HG03025 (cell line): ENCODE measurements around the gene ANXA2.
"Not testable (repeated sequence)": the region's sequence is repeated elsewhere in the genome, so short reads cannot be mapped to it uniquely, and the experiment has no call there.

Experiments
- ATAC-seq: cut with Tn5 transposase; IDR thresholded peaks from one replicate; pipeline ENCODE4 v1.9.1; 2021; ENCODE audit warnings: mild to moderate bottlenecking, moderate library complexity; ENCODE audit not compliant: unreplicated experiment, low FRiP score

ANXA2 gene

DNA sequence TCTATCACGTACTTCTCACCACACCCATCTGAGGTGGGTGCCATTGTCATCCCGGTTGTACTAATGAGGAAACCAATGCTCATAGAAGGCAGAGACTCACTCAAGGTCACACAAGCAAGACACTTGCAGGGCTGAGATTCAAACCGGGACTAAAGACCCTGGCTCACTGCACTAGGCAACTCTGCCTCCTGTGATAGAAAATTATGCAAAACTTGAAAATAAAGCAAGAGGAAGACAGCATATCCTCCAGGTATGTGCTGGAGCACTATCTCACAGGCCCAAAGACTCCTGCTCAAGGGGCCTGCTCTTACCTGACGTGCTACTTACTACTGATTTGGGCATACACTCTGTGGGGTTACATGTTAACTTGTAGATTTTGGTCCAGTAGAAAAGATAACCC, 25.6 kb downstream of the ANXA2 start:
- no peak for ATAC-seq

DNA sequence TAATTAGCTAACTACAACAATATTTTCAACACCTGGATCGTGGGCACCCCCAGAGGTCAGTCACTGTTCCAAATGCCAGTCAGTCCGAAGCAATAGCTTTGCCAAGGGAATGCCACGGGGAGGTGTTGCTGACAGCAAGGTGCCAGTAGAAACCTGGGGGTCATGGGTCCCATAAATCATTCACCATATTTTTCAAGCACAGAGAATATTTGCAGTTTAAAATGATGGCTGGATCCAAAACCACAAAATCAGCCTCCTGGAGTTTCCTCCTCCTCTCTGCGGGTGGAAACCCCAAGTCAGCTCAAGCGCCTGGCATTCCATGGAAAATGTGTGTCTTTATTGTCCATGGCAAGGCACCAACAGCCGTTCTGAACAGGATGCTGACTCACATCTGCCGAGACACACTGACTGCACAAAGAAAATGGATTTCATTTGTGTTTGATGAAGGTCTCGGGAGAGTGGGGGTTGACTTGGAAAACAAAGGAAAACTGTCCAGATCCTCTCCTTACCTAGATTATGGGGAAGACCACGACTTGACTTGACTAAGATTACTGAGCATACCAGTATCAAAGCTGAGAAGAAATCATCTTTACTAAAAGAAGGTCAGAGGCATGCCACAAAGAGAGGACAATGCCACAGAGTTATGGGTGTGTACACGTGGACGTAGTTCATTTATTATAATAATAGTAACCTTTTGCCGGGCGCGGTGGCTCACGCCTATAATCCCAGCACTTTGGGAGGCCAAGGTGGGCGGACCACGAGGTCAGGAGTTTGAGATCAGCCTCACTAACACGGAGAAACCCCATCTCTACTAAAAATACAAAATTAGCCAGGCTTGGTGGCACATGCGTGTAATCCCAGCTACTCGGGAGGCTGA, 26.4 kb downstream of the ANXA2 start:
- no peak for ATAC-seq

DNA sequence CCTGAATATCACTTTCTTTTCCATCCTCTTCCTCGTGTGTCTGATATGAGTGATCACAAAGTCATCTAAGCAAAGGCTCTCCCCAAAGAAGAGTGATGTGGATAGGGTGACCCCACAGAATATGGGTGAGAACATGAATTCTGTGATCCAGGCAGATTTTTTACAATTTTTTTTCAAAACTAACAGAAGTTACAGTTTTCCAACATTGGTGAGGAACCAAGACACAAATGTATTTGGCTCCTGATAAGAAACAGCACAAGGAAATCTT, 27.0 kb downstream of the ANXA2 start:
- ATAC-seq = no peak

DNA sequence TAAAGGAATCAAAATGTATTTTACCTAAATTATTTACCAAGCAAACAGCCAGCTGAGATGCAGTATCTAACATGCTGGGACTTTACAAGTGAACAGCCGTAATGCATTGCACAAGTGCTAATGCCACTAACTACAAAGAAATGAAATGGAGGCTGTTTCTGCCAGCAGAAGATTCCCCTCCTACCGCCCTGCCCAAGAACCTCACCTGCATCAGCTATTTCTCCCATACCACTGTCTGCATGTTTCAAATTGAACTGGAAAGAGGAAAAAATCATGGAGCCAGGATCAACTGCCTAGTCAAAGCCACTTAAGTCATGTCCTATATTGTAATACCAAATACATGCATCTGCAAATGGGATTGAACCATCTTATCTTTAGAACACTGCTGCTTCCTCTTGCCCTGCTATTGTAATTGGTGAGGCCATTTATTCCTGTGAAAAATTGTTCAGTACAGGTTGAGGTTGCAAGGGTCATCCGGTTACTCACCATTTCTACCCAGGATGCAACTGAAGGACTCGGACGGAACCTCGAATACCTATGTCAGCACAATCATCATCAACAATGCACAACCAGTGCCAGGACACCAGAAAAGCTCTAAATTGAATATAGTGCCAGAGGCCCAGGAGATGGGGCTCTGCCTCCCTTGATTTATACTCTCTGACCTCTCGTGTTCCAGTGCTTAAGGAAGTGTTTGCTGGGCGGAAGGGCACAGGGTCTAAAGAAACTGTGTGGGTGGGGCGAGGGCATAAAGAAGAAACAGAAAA, 27.5 kb downstream of the ANXA2 start:
- no peak for ATAC-seq

DNA sequence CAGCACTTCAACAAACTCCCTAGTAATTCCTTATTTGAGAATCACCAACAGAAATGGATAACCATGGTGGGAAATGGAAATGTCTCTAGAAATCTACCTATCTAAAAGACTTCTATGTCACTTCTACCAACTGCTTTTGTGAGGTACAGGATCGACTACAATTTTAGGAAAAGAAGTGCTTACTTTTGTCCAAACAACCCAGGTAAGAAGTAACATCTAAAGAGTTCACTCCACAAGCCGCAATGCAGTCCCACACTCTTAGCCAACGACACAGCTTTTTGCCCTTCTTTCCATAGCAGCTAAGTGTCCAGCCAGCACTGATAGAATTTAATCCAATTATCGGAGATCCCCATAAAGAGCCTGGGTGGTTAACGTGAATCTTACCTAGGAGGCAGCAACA, 28.1 kb downstream of the ANXA2 start:
- no peak for ATAC-seq

DNA sequence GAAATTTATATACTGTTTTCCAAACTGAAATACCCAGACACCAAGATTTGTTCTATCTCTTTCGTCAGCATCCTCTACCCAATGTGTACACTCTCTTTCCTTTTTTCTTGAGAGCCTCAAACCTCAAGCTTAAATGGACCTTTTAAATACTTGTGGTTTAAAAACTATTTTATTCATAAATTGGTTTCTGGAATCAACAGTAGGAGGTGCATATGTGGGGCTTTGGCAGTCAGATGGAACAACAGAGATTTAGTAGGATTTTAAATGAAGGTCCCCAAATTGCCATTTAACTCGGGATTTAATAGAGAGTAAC, 33.2 kb downstream of the ANXA2 start:
- ATAC-seq = no peak

DNA sequence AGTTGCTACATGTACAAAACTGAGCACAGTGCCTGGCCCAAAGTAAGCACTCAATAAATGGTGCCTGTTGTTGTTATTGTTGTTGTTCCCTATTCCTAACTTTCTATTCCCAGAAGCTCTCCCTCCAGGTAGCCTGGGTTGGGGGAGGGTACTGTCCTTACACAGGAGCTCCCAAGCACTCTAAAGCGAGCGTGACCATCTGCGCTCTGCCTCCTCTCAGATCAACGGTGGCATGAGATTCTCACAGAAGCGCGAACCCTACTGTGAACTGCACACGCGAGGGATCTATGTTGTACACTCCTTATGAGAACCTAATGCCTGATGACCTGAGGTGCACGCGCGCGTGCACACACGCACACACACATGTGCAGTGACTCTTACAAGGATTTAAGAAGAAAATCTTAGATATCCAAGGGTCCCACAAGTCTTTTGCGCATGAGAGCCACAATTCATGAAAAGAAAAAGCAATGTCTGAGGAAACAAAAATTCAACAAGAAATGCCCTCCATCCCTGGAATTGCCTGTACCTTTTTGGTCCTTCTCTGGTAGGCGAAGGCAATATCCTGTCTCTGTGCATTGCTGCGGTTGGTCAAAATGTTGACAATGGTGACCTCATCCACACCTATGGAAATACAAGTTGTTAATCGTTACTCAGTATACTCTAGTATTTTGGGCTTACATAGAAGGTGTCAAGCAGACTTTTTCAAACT, 33.7 kb downstream of the ANXA2 start:
- no peak for ATAC-seq

DNA sequence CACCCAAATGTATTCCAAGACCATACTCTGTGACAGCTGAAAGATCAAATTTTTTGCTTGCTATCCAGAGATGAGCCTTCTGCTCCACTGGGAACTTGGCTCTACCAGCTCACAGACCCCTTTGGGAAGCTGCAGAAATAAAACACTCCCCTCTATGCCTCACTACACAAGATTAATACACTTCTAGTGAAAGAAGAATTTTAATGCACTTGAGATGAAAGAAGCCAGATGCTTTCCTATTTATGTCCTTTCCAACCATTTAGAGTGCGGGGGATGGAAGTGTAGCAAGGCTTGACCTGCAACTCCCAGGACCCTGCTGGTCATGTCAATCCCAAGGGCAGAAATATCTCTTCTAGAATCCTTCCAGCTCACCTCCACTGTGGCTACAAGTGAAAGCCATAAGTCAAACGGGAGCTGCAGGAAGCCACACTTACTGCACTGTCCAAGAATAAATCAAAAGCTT, 34.7 kb downstream of the ANXA2 start:
- ATAC-seq = no peak

DNA sequence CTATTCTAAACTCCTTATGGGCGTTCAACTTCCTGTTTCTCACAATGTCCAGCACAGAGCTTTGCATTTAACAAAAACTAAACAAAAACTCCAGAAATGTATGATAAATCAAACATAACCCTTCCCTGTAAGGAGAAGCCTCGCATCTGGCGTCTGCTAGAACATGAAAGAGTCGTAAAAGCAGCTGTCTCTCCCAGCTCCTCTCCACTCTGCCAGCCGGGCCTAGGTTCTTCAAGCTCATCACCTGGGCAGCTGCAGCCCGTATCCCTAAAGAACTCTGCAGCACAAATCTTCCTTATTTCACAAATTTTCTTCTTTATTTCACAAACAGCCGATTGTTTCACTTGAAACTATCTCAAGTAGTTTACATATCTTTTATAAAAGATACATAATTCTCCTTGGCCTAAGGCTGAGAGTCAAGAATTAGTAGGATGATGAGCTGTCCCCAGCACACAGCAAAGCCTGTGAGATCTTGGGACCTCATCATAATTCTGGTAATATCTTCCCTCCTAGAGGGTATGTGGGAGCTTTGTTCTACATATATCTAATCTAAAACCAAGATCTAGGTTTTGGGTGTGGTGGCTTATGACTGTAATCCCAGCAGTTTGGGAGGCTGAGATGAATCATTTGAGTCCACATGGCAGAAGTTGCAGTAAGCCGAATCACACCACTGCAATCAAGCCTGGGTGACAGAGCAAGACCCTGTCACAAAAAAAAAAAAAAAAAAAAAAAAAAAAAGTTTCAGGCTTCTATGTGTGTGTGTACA, 35.3 kb downstream of the ANXA2 start:
- ATAC-seq = no peak

DNA sequence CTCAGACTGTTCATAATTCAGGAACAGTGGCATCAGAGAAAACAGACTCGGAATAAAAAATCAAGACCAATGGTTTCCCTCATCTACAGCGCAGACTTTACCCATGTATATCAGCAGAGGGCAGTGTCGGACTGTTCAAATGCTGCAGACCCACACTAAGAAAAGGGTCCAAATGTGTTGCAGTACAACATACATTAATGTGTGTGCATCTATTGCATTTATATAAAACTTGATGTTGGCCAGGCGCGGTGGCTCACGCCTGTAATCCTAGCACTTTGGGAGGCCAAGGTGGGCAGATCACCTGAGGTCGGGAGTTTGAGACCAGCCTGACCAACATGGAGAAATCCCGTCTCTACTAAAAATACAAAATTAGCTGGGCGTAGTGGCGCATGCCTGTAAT, 38.0 kb downstream of the ANXA2 start:
- not testable (repeated sequence) for ATAC-seq

DNA sequence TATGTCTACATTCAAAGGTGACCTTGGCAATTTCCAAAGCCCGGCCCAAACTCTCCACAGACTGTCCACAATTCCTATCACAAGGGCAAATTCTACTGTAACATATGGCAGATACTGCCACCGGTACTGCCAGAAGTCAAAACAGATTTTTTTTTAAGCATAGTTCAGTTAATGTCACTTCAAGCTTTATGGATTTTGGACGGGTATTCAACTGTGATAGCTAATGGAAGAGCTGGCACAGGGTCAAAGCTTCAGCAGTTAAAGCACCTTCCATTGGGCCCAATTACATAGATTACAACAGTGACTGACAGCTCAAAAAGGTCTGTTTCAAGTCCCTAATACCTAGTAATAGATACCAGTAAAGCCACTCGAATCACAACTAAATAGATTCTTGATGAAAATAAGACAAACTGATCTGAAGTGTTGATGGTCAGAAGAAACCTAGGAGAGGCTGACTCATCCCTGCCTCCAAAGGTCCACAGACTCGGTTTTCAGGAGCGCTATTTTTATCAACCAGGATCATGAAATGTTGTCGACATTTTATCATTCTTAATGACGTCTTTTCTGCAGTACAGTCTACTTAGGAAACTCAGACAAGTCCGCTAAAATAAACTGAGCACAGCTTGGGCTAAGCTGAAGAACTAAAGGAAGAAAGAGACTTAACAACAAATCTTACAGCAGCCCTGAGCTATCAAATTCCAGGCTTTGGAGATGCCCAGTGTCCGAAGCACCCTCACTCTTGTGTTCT, 38.7 kb downstream of the ANXA2 start:
- ATAC-seq = no peak

DNA sequence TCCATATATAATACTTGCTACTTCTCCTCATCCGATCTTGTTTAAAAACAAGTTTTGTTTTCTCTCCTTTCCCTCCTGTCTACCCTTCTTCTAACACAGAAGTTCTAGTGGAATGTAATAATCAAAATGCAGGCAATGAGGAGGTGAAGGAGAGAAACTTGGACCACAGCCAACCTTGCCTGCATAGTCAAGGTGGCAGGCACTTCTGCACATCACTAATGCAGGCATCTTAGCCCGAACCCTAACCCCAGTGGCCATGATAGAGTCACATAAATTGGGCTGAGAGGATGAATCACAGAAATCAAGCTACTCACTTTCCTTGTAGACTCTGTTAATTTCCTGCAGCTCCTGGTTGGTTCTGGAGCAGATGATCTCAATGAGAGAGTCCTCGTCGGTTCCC, 41.0 kb downstream of the ANXA2 start:
- no peak for ATAC-seq

DNA sequence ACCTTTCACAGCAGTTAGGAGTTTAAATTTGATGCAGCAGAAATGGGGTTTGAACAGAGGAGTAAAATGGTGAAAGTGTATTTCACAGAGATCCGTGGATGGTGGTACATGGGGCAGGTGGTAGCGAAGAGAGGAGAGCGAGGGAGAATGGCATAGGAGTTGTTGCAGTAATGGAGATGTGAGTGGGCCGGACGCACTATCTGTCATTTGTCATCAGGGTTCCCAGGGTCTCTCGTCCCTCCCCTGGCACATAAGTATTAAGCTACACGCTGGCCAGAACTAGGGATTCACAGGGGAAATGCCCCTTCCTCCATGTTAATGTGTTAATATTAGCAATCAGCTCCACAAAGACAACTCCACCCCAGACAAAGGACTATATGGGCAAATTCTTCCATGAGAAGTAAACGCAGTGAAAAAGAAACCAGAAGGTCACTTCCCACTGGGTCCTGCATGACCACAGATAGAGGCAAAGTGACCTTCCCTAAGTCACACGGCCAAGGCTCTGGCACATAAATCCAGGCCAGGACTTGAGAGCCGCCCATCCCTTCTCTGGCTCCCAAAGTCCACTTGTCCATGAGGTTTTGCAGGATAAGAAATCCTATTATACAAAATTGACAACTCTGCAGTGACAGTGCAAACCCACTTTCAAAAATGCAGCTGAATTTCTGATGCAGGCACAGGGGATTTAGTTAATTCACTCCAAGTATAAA, 42.5 kb downstream of the ANXA2 start:
- ATAC-seq = no peak

DNA sequence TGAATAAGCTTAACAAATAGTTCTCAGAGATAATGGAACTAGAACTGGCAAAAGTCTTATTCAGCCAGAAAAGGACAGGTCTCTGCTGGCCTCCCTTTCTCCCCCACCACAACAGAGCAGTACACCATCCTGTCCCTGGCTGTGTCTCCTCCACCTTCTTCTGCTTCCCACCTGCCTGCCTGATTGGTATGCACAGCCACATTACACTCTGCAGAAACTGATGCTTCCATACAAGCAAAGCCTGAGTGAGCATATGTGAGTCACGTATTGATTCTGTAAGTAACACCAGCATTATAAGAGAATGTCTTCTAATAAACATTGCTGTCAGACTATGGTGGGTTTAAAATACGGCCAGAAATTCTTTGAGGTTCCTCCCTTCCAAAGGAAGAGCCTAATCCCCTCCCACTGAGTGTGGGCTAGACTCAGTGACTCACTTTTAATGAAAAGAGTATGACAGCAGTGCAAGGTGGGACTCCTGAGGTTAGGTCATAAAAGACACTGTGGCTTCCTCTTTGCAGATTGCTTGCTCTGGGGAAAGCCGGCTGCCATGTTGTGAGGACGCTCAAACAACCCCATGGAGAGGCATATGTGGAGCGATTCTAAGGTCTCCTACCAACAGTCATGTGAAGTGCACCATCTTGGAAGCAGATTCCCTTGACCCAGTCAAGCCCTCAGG, 44.4 kb downstream of the ANXA2 start:
- ATAC-seq = no peak

DNA sequence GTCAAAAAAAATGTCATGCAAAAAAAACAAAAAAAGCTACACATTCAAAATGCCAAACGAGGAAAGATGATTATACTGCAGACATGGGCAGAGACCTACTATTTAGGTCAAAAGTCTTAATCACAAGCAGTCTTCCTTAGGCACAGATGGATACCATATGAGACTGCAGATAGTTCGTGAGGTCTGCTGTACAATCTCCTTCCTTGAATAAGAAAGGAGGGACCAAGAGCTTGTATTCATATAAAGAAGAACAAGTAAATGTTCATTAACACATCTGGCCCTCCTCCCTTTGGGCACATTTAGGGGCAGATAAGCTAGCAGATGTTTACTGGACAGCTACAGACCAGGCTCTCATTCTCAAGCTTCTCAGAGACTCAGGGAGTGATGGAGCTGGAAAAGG, 45.3 kb downstream of the ANXA2 start:
- no peak for ATAC-seq

DNA sequence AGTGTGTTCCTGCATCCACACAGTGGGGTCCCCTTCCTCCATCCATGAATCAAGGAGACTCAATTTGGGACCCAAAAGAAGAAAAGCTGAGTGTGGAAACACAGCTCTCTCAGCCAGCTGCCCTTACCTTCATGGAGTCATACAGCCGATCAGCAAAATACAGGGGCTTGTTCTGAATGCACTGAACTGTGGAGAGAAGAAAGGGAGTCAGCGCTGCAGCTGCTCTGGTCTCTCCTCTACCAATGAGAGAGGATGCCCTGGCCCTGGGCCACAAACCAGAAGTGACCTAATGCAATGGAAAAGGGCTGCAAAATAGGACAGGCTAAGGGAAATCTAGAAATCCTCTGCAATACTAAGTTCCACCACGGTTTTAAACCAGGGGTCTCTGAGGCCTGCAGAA, 46.7 kb downstream of the ANXA2 start:
- ATAC-seq = no peak

DNA sequence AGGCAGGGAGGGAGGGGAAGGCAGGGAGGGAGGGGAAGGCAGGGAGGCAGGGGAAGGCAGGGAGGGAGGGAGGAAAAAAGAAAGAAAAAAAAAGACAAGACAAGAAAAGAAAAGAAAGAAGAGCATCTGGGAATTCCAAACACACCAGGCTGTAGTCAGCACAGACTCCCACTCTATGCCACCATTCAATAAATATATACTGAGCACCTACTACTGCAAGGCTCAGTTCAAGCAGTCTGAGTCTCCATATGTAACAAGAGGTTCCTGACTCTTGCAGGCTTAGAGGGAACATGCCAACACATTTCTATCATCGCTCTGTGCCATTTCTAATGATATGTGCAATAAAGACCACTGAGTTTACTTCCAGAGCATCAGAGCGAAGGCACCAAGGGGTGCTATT, 47.7 kb downstream of the ANXA2 start:
- no peak for ATAC-seq

DNA sequence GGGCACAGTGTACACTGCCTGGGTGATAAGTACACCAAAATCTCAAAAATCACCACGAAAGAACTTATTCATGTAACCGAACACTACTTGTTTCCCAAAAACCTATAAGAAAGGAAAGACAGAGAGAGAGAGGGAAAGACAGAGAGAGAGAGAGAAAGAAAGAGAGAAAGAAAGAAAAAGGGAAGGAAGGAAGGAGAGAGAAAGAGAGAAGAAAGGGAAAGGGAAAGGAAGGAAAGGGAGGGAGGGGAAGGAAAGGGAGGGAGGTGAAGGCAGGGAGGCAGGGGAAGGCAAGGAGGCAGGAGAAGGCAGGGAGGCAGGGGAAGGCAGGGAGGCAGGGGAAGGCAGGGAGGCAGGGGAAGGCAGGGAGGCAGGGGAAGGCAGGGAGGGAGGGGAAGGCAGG, 48.2 kb downstream of the ANXA2 start:
- ATAC-seq = no peak

DNA sequence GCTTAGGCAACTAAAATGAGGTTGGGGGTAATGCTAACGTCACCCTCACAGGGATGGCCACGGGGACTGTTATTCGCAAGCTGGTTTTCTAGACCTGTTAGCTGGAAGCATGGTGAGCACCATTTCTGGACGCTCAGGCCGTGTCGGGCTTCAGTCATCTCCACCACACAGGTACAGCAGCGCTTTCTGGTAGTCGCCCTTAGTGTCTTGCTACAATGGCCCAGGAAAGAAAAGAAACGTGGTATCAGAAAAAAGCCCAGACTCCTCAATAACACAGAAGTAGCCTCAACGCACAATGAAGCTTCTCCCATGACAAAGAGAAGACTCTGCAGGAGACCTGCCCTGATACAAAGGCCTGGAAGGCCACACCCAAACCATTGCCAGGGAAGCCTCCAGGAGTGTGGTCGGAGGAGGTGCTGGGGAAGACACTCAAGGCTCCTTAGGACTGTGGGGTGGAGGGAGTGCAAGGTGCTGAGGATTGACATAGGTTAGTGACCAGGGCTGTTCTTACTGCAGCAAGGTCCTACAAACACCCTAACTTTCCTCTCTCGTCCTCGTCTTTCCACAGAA, 50.2 kb downstream of the ANXA2 start:
- no peak for ATAC-seq
